Mesothelial cell of epicardium (in vitro differentiated cells): ENCODE data around the gene CCDC51. TPM values are rescaled to one million over a fixed set of nuclear protein-coding genes. Genes with fewer than 3 reads are reported as not detected.

ENCODE experiments used
- DNase-seq, 2 experiments: peaks; one replicate each; pipeline ENCODE4 v3.0.0; 2021; ENCODE audit warnings: low spot score in 2 of 2; ENCODE audit not compliant: unreplicated experiment in 2 of 2
- H3K27ac Mint-ChIP-seq: 2 replicates; pipeline ENCODE4 v1.8.0; 2021; ENCODE audit warnings: mixed read lengths
- H3K27me3 Mint-ChIP-seq: 2 replicates; pipeline ENCODE4 v1.8.0; 2021; ENCODE audit warnings: low read depth, mixed read lengths
- H3K36me3 Mint-ChIP-seq: 2 replicates; pipeline ENCODE4 v1.8.0; 2021; ENCODE audit warnings: mixed read lengths
- H3K4me1 Mint-ChIP-seq: 2 replicates; pipeline ENCODE4 v1.8.0; 2021; ENCODE audit warnings: mixed read lengths
- H3K4me3 Mint-ChIP-seq: 2 replicates; pipeline ENCODE4 v1.8.0; 2021; ENCODE audit warnings: mild to moderate bottlenecking, moderate library complexity, mixed read lengths
- H3K9me3 Mint-ChIP-seq: 2 replicates; pipeline ENCODE4 v1.8.0; 2021; ENCODE audit warnings: mixed read lengths
- CTCF ChIP-seq: fragments of 200-600 bp; sonication (generic); IDR thresholded peaks from one replicate; pipeline ENCODE4 v1.5.0; 2021; ENCODE audit warnings: antibody characterized with exemption; ENCODE audit not compliant: unreplicated experiment
- total RNA-seq: library from RNA; stranded (reverse); gene quantifications from 3 replicates; pipeline ENCODE4 v1.2.1, GENCODE V29; 2021

The CCDC51 gene
- total RNA-seq, 1 donor from 2014 or later = 11.5 TPM

- Mint-ChIP-seq H3K27ac (no peak overlapping the region), H3K27me3 (peaks cover 23% of the 10 kb centered on the region), H3K9me3 (peaks cover 18% of the 10 kb centered on the region), H3K4me3 (no peak overlapping the region), H3K36me3 (no peaks in the 10 kb centered on the region), H3K4me1 (no peaks in the 10 kb centered on the region)
- DNase-seq = no peak
- no peak for TF ChIP-seq CTCF
Measured at GRCh38 chr3:48388966-48389365, 51.0 kb downstream of the CCDC51 start.

GRCh38 chr3:48387634-48388033 is 52.3 kb downstream of the CCDC51 start:
- Mint-ChIP-seq H3K27me3 (peaks cover 27% of the 10 kb centered on the region), H3K9me3 (peaks cover 17% of the 10 kb centered on the region), H3K4me3 (no peak overlapping the region), H3K4me1 (no peaks in the 10 kb centered on the region), H3K27ac (no peak overlapping the region), H3K36me3 (no peaks in the 10 kb centered on the region)
- no peak for DNase-seq
- no peak for TF ChIP-seq CTCF

Other genes with a start within 250 kb of the CCDC51 start
- not detected in 3 replicates for gene CAMP, start 216.6 kb downstream of the CCDC51 start, total RNA-seq
- 18.9 to 24.1 TPM (median 22.3 TPM) in 3 replicates for gene ZNF589, start 199.0 kb downstream of the CCDC51 start, total RNA-seq
- 27.2 to 28.6 TPM (median 27.8 TPM) in 3 replicates for gene NME6, start 138.8 kb downstream of the CCDC51 start, total RNA-seq
- gene SPINK8, start 106.5 kb downstream of the CCDC51 start, total RNA-seq = not detected in 3 replicates
- gene FBXW12, start 67.9 kb downstream of the CCDC51 start, total RNA-seq = 0.47 to 0.66 TPM (median 0.51 TPM) in 3 replicates
- gene PLXNB1, start 10.0 kb downstream of the CCDC51 start, total RNA-seq = 203 to 214 TPM (median 211 TPM) in 3 replicates
- gene TMA7, start 138 bp upstream of the CCDC51 start, total RNA-seq = 183 to 192 TPM (median 186 TPM) in 3 replicates
- gene ATRIP, start 6.6 kb upstream of the CCDC51 start, total RNA-seq = 11.6 to 12.0 TPM (median 11.6 TPM) in 3 replicates
- 154 to 167 TPM (median 156 TPM) in 3 replicates for gene SHISA5, start 64.1 kb upstream of the CCDC51 start, total RNA-seq
- gene PFKFB4, start 116.7 kb upstream of the CCDC51 start, total RNA-seq = 18.2 to 22.3 TPM (median 19.4 TPM) in 3 replicates
- gene UCN2, start 123.7 kb upstream of the CCDC51 start, total RNA-seq = 0.22 to 0.60 TPM (median 0.57 TPM) in 3 replicates
- 14.1 to 19.2 TPM (median 15.0 TPM) in 3 replicates for gene COL7A1, start 155.2 kb upstream of the CCDC51 start, total RNA-seq
- gene UQCRC1, start 169.5 kb upstream of the CCDC51 start, total RNA-seq = 161 to 171 TPM (median 164 TPM) in 3 replicates
- gene TMEM89, start 181.7 kb upstream of the CCDC51 start, total RNA-seq = 0.84 TPM in 1 of 3 replicates, not detected in the others
- gene SLC26A6, start 195.3 kb upstream of the CCDC51 start, total RNA-seq = 18.0 to 22.7 TPM (median 21.6 TPM) in 3 replicates
- gene CELSR3, start 222.8 kb upstream of the CCDC51 start, total RNA-seq = 5.0 to 5.6 TPM (median 5.2 TPM) in 3 replicates
- gene NCKIPSD, start 245.8 kb upstream of the CCDC51 start, total RNA-seq = 30.7 to 33.5 TPM (median 31.9 TPM) in 3 replicates